Natural killer cell (primary cell): ENCODE data around the gene ZNF470. TPM values are rescaled to one million over a fixed set of nuclear protein-coding genes. Genes with fewer than 3 reads are reported as not detected.

Experiments
- ATAC-seq, 3 donors: fragments of 150-1000 bp in 2 of 3; fragments of 200-7000 bp in 1 of 3; cut with Tn5 transposase; 1 replicate in 1 of 3; 2 replicates in 2 of 3; pipeline ENCODE4 v1.10.0; 2021; ENCODE audit warnings: mild to moderate bottlenecking in 2 of 3, moderate library complexity in 2 of 3
- DNase-seq, 2 donors: peaks; one replicate each; pipeline versions ENCODE4 v3.0.0 to v3.0.0-alpha.2; 2013 to 2021; ENCODE audit warnings: mixed read lengths in 1 of 2
- H3K27ac ChIP-seq: one replicate; pipeline ENCODE4 v1.5.1; 2013; ENCODE audit warnings: mild to moderate bottlenecking, low read length
- H3K27me3 ChIP-seq: one replicate; pipeline ENCODE4 v1.6.1; 2013; ENCODE audit warnings: low read length; ENCODE audit not compliant: control insufficient read depth, insufficient read depth
- H3K36me3 ChIP-seq: one replicate; pipeline ENCODE4 v1.6.1; 2013; ENCODE audit warnings: low read length; ENCODE audit not compliant: control insufficient read depth, insufficient read depth
- H3K4me1 ChIP-seq: one replicate; pipeline ENCODE4 v1.6.1; 2013; ENCODE audit warnings: low read length; ENCODE audit not compliant: control insufficient read depth, insufficient read depth
- H3K4me3 ChIP-seq: one replicate; pipeline ENCODE4 v1.5.1; 2013; ENCODE audit warnings: low read length
- H3K9me3 ChIP-seq: one replicate; pipeline ENCODE4 v1.6.1; 2013; ENCODE audit warnings: low read length; ENCODE audit not compliant: control insufficient read depth, insufficient read depth
- H3K27ac Mint-ChIP-seq, 2 donors: one replicate each; pipeline ENCODE4 v1.8.0; 2022; ENCODE audit warnings: mild to moderate bottlenecking in 2 of 2, mixed read lengths in 2 of 2, moderate library complexity in 1 of 2
- H3K27me3 Mint-ChIP-seq, 2 donors: one replicate each; pipeline ENCODE4 v1.8.0; 2022; ENCODE audit warnings: low read depth in 2 of 2, mixed read lengths in 2 of 2
- H3K36me3 Mint-ChIP-seq: one replicate; pipeline ENCODE4 v1.8.0; 2022; ENCODE audit warnings: mixed read lengths
- H3K4me1 Mint-ChIP-seq, 2 donors: one replicate each; pipeline ENCODE4 v1.8.0; 2022; ENCODE audit warnings: mixed read lengths in 2 of 2
- H3K4me3 Mint-ChIP-seq: one replicate; pipeline ENCODE4 v1.8.0; 2022; ENCODE audit warnings: mild to moderate bottlenecking, moderate library complexity, mixed read lengths
- H3K9me3 Mint-ChIP-seq, 2 donors: one replicate each; pipeline ENCODE4 v1.8.0; 2022; ENCODE audit warnings: mixed read lengths in 2 of 2
- WGBS: methylation state at CpG from one replicate; pipeline ENCODE4 v1.1.7; 2013; ENCODE audit warnings: missing lambda C conversion rate; ENCODE audit not compliant: insufficient coverage; 5-methylcytosine and 5-hydroxymethylcytosine counted together
- intact Hi-C: fragments of 100-400 bp; cut with micrococcal nuclease; formaldehyde crosslinking; loops from one replicate; pipeline ENCODE4 v1.14.2; 2022
- total RNA-seq, 4 donors: library from RNA; stranded (reverse); fragments of 120-200 nt in 1 of 4; gene quantifications; one replicate each; pipeline versions ENCODE4 v1.2.3 to v1.2.4, GENCODE V29; 2013 to 2022
- TF ChIP-seq, protein P1 (sequence below): fragments of 200-600 bp; IDR thresholded peaks from one replicate; pipeline ENCODE4 v1.8.0; 2022; ENCODE audit warnings: antibody characterized with exemption

Gene ZNF470
- total RNA-seq, 3 donors from 2014 or later (not counting 1 experiment from before 2014, with no cell fraction given): 2.0 to 2.3 (median 2.1) TPM

DNA sequence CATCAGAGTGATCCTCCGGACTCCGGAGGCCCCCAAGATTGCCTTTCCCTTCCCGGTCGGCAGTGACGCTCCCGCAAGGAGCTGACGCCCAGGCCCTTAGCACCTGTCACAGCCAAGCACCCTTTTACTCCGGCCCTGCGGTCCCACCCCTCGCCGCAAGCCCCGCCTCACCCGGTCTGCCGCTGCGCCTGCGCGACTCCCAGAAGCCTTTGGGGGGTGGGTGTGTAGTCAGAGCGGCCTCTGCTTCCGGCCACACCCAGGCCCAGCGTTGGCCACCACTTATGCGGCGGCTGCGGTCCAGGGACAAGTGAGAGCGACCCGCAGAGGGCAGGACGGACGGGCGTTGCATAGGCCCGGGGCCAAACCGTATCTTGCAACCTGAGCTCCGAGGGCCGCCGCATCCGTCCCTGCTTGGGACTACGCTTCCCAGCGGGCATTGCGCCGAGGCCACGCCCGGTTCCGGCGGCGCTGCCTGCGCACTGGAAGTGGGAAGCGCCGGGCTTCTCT, 29.0 kb upstream of the ZNF470 start:
- TF ChIP-seq, protein P1, sequence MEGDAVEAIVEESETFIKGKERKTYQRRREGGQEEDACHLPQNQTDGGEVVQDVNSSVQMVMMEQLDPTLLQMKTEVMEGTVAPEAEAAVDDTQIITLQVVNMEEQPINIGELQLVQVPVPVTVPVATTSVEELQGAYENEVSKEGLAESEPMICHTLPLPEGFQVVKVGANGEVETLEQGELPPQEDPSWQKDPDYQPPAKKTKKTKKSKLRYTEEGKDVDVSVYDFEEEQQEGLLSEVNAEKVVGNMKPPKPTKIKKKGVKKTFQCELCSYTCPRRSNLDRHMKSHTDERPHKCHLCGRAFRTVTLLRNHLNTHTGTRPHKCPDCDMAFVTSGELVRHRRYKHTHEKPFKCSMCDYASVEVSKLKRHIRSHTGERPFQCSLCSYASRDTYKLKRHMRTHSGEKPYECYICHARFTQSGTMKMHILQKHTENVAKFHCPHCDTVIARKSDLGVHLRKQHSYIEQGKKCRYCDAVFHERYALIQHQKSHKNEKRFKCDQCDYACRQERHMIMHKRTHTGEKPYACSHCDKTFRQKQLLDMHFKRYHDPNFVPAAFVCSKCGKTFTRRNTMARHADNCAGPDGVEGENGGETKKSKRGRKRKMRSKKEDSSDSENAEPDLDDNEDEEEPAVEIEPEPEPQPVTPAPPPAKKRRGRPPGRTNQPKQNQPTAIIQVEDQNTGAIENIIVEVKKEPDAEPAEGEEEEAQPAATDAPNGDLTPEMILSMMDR: no peak
- ATAC-seq: peak; percentile 89 to 92 (median 90)
- peaks cover 13% of the 10 kb centered on the region for H3K36me3 Mint-ChIP-seq
- H3K4me1 Mint-ChIP-seq: peaks cover 20 to 36% of the 10 kb centered on the region in 2 donors
- DNase-seq: peak; percentile 88 to 91
- H3K9me3 Mint-ChIP-seq: peaks cover 7 to 10% of the 10 kb centered on the region in 2 donors
- Histone ChIP-seq H3K27ac (peak overlapping the region; percentile 80), H3K4me3 (peak overlapping the region; percentile 64), H3K9me3 (peaks cover 54% of the 10 kb centered on the region), H3K4me1 (peaks cover 19% of the 10 kb centered on the region), H3K36me3 (no peaks in the 10 kb centered on the region), H3K27me3 (no peaks in the 10 kb centered on the region)
- intact Hi-C loops: loop anchor here (1.0 kb wide), 3 partner anchors 29 to 145 kb away; partner anchors contain the start of genes ZNF470 and ZNF582
- H3K4me3 Mint-ChIP-seq: peak overlapping the region; percentile 91
- 3% methylated on average over 44 of the region's 46 CpGs for WGBS
- H3K27me3 Mint-ChIP-seq: peaks cover 0 to 2% of the 10 kb centered on the region in 2 donors
- H3K27ac Mint-ChIP-seq: peak overlapping the region; percentile 80 to 95

DNA sequence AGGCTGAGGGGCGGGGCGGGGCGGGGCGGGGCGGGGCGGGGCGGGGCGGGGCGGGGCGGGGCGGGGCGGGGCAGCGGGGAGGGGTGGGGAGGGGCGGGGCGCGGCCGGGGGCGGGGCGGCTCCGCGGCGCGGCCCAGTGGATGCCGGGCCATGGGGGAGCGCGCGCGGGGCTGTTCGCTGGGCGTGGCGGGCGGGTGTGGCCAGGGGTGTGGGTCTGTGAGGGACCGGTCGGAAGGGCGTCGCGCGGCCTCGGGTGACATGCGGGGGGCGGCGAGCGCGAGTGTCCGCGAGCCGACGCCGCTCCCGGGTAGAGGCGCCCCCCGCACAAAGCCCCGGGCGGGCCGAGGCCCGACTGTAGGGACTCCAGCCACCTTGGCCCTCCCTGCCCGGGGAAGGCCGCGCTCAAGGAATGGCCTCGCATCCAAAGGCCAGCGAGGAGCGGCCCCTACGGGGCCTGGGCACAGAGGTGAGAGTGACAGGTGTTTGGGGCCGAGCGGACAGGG, 28.5 kb upstream of the ZNF470 start, which contains the start of gene ZFP28:
ZFP28 (plus strand) TSS at position 188 of the 503 bp plus-strand sequence; CDS start at position 259, 71 bp downstream.
- Mint-ChIP-seq H3K4me3 (peak within 1 kb of the TSS; percentile 91), H3K27ac (peak within 1 kb of the TSS; percentile 80 to 95), H3K4me1 (peaks cover 20 to 36% of the 10 kb centered on the region in 2 donors), H3K36me3 (peaks cover 13% of the 10 kb centered on the region), H3K9me3 (peaks cover 7 to 10% of the 10 kb centered on the region in 2 donors), H3K27me3 (peaks cover 0 to 2% of the 10 kb centered on the region in 2 donors)
- intact Hi-C loops: loop anchor here (1.0 kb wide), 3 partner anchors 28 to 146 kb away; partner anchors contain the start of genes ZNF470 and ZNF582
- Histone ChIP-seq H3K36me3 (no peaks in the 10 kb centered on the region), H3K27me3 (no peaks in the 10 kb centered on the region), H3K4me3 (peak within 1 kb of the TSS; percentile 64), H3K9me3 (peaks cover 49% of the 10 kb centered on the region), H3K27ac (peak within 1 kb of the TSS; percentile 80), H3K4me1 (peaks cover 19% of the 10 kb centered on the region)
- ATAC-seq (peak in 1 of 3 donors; percentile 27), DNase-seq (peak in 1 of 2 donors; percentile 43)
- TF ChIP-seq, protein P1: no peak
- 5% methylated on average over 44 of the region's 65 CpGs for WGBS

DNA sequence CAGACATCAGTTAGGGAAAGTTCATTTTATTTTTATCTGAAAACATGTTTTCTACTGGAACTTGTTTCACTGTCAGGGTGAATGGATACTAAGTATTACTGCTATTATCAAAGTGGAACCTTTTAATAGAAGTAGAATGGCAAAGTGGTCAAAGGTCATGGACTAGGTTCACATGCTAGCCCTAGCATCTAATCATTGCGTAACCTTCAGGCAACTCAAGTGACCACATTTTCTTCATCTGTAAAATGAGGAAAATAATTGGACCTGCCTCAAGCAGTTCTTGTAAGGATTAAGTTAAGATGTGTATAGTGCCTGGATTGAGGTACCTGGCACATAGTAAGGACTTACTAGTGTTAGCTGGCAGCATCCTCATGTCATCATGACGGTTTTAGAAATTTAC, 23.5 kb upstream of the ZNF470 start:
- H3K36me3 ChIP-seq: peaks cover 11% of the 10 kb centered on the region
- no peak for ATAC-seq
- H3K4me3 ChIP-seq: no peak overlapping the region
- H3K4me1 ChIP-seq: peaks cover 10% of the 10 kb centered on the region
- no peaks in the 10 kb centered on the region for H3K27me3 Mint-ChIP-seq
- no peak for DNase-seq
- intact Hi-C loops: no loop called here
- TF ChIP-seq, protein P1: no peak
- H3K9me3 ChIP-seq: peaks cover 58% of the 10 kb centered on the region
- H3K9me3 Mint-ChIP-seq: peaks cover 3 to 11% of the 10 kb centered on the region in 2 donors
- H3K4me3 Mint-ChIP-seq: no peak overlapping the region
- H3K4me1 Mint-ChIP-seq: peaks cover 9 to 24% of the 10 kb centered on the region in 2 donors
- WGBS: 89% methylated on average over 2 of the region's 2 CpGs
- H3K27ac Mint-ChIP-seq: no peak overlapping the region
- peaks cover 28% of the 10 kb centered on the region for H3K36me3 Mint-ChIP-seq
- H3K27ac ChIP-seq: no peak overlapping the region
- no peaks in the 10 kb centered on the region for H3K27me3 ChIP-seq
